H9 (cell line): ENCODE results near the gene DOHH. TPM values are rescaled to one million over a fixed set of nuclear protein-coding genes. Genes with fewer than 3 reads are reported as not detected.

ENCODE experiments used
- DNase-seq: peaks from one replicate; pipeline ENCODE4 v3.0.0-alpha.2; 2017
- H2AFZ ChIP-seq: one replicate; pipeline ENCODE4 v1.6.1; 2013; ENCODE audit warnings: mild to moderate bottlenecking, low read length, control low read depth, moderate library complexity
- H2AK5ac ChIP-seq: 2 replicates; pipeline ENCODE4 v1.6.1; 2013; ENCODE audit warnings: low read length, control low read depth, mixed read lengths; ENCODE audit not compliant: insufficient read length
- H2BK120ac ChIP-seq: one replicate; pipeline ENCODE4 v1.6.1; 2013; ENCODE audit warnings: low read depth, mild to moderate bottlenecking, low read length, control low read depth, inconsistent platforms; ENCODE audit not compliant: poor library complexity, severe bottlenecking
- H2BK12ac ChIP-seq: 2 replicates; pipeline ENCODE4 v1.6.1; 2013; ENCODE audit warnings: low read length, control low read depth, mixed read lengths, low read depth; ENCODE audit not compliant: insufficient read length
- H2BK15ac ChIP-seq: 2 replicates; pipeline ENCODE4 v1.6.1; 2013; ENCODE audit warnings: low read depth, low read length, control low read depth
- H2BK20ac ChIP-seq: one replicate; pipeline ENCODE4 v1.6.1; 2013; ENCODE audit warnings: low read depth, mild to moderate bottlenecking, low read length, control low read depth, inconsistent platforms; ENCODE audit not compliant: poor library complexity, severe bottlenecking
- H2BK5ac ChIP-seq: 2 replicates; pipeline ENCODE4 v1.6.1; 2013; ENCODE audit warnings: low read length, control low read depth, mixed read lengths; ENCODE audit not compliant: insufficient read length
- H3K14ac ChIP-seq: 2 replicates; pipeline ENCODE4 v1.6.1; 2013; ENCODE audit warnings: low read length, control low read depth; ENCODE audit not compliant: insufficient read depth
- H3K18ac ChIP-seq: 2 replicates; pipeline ENCODE4 v1.6.1; 2013; ENCODE audit warnings: low read depth, mild to moderate bottlenecking, mixed read lengths, low read length, control low read depth; ENCODE audit not compliant: insufficient read length
- H3K23ac ChIP-seq: 2 replicates; pipeline ENCODE4 v1.6.1; 2013; ENCODE audit warnings: low read length, control low read depth, mixed read lengths, low read depth; ENCODE audit not compliant: insufficient read length
- H3K23me2 ChIP-seq: 2 replicates; pipeline ENCODE4 v1.6.1; 2013; ENCODE audit warnings: low read depth, mild to moderate bottlenecking, mixed read lengths, low read length, control low read depth; ENCODE audit not compliant: insufficient read length, poor library complexity, severe bottlenecking
- H3K27ac ChIP-seq: 2 replicates; pipeline ENCODE4 v1.5.1; 2013; ENCODE audit warnings: low read length, control low read depth, mixed read lengths, low read depth; ENCODE audit not compliant: insufficient read length
- H3K27me3 ChIP-seq: 2 replicates; pipeline ENCODE4 v1.6.1; 2013; ENCODE audit warnings: low read length, control low read depth, inconsistent platforms; ENCODE audit not compliant: insufficient read depth
- H3K4ac ChIP-seq: 2 replicates; pipeline ENCODE4 v1.6.1; 2013; ENCODE audit warnings: low read depth, mild to moderate bottlenecking, control low read depth, inconsistent platforms, low read length, moderate library complexity
- H3K4me1 ChIP-seq: 2 replicates; pipeline ENCODE4 v1.6.1; 2013; ENCODE audit warnings: low read length, control low read depth, inconsistent platforms; ENCODE audit not compliant: insufficient read depth
- H3K4me2 ChIP-seq: 2 replicates; pipeline ENCODE4 v1.6.1; 2013; ENCODE audit warnings: low read length, control low read depth, mixed read lengths; ENCODE audit not compliant: insufficient read length, insufficient read depth
- H3K56ac ChIP-seq: 2 replicates; pipeline ENCODE4 v1.6.1; 2013; ENCODE audit warnings: low read depth, mild to moderate bottlenecking, mixed read lengths, low read length, control low read depth; ENCODE audit not compliant: insufficient read length
- H3K79me1 ChIP-seq: 2 replicates; pipeline ENCODE4 v1.6.1; 2013; ENCODE audit warnings: low read depth, mild to moderate bottlenecking, moderate library complexity, low read length, control low read depth, inconsistent platforms; ENCODE audit not compliant: insufficient read depth, poor library complexity, severe bottlenecking
- H3K79me2 ChIP-seq: 2 replicates; pipeline ENCODE4 v1.6.1; 2013; ENCODE audit warnings: low read length, control low read depth, inconsistent platforms; ENCODE audit not compliant: insufficient read depth
- H3K9ac ChIP-seq: 2 replicates; pipeline ENCODE4 v1.6.1; 2013; ENCODE audit warnings: low read length, control low read depth, mixed read lengths; ENCODE audit not compliant: insufficient read length; ENCODE audit errors: extremely low read depth
- H3K9me3 ChIP-seq: one replicate; pipeline ENCODE4 v1.6.1; 2013; ENCODE audit warnings: low read depth, low read length, inconsistent platforms; ENCODE audit not compliant: control insufficient read depth
- H3T11ph ChIP-seq: one replicate; pipeline ENCODE4 v1.6.1; 2013; ENCODE audit warnings: mild to moderate bottlenecking, low read length, control low read depth, inconsistent platforms
- H4K20me1 ChIP-seq: one replicate; pipeline ENCODE4 v1.6.1; 2013; ENCODE audit not compliant: control insufficient read depth, insufficient read length, insufficient read depth
- H4K5ac ChIP-seq: 2 replicates; pipeline ENCODE4 v1.6.1; 2013; ENCODE audit warnings: low read depth, mild to moderate bottlenecking, mixed read lengths, low read length, control low read depth; ENCODE audit not compliant: insufficient read length
- H4K8ac ChIP-seq: replicated peaks from 2 replicates; pipeline ENCODE4 v1.6.1; 2013; ENCODE audit warnings: low read length, control low read depth, mixed read lengths, low read depth; ENCODE audit not compliant: insufficient read length
- H4K91ac ChIP-seq: 2 replicates; pipeline ENCODE4 v1.6.1; 2013; ENCODE audit warnings: low read depth, mild to moderate bottlenecking, moderate library complexity, mixed read lengths, low read length, control low read depth; ENCODE audit not compliant: insufficient read length
- H3K27ac Mint-ChIP-seq, 3 experiments: 2 replicates in 2 of 3; 3 replicates in 1 of 3; pipeline ENCODE4 v1.8.0; 2020 to 2021; ENCODE audit warnings: mixed read lengths in 3 of 3, mild to moderate bottlenecking in 1 of 3, moderate library complexity in 1 of 3
- H3K27me3 Mint-ChIP-seq: 2 replicates; pipeline ENCODE4 v1.8.0; 2021; ENCODE audit warnings: low read depth, mild to moderate bottlenecking, moderate library complexity, mixed read lengths
- H3K36me3 Mint-ChIP-seq, 3 experiments: 2 replicates in 2 of 3; 3 replicates in 1 of 3; pipeline ENCODE4 v1.8.0; 2020 to 2021; ENCODE audit warnings: low read depth in 3 of 3, mixed read lengths in 3 of 3; ENCODE audit not compliant: insufficient read depth in 1 of 3
- H3K4me1 Mint-ChIP-seq, 2 experiments: 2 replicates each; pipeline ENCODE4 v1.8.0; 2020; ENCODE audit warnings: mixed read lengths in 2 of 2
- H3K4me3 Mint-ChIP-seq, 2 experiments: 2 replicates in 1 of 2; 3 replicates in 1 of 2; pipeline ENCODE4 v1.8.0; 2020 to 2021; ENCODE audit warnings: mild to moderate bottlenecking in 2 of 2, mixed read lengths in 2 of 2, moderate library complexity in 1 of 2
- H3K9me3 Mint-ChIP-seq, 2 experiments: 2 replicates in 1 of 2; 3 replicates in 1 of 2; pipeline ENCODE4 v1.8.0; 2020; ENCODE audit warnings: mild to moderate bottlenecking in 2 of 2, mixed read lengths in 2 of 2, moderate library complexity in 1 of 2
- CTCF ChIP-seq: fragments of 200-600 bp; sonication (generic); conservative IDR thresholded peaks from 3 replicates; pipeline ENCODE4 v1.8.0; 2021; ENCODE audit warnings: antibody characterized with exemption, mild to moderate bottlenecking
- WGBS: extraction: QIAGEN DNeasy Blood & Tissue Kit; methylation state at CpG from one replicate; pipeline ENCODE4 v1.1.7; 2013; ENCODE audit warnings: missing lambda C conversion rate, low lambda C conversion rate, mixed read lengths; ENCODE audit not compliant: insufficient read length; ENCODE audit errors: extremely low coverage; 5-methylcytosine and 5-hydroxymethylcytosine counted together
- total RNA-seq: library from RNA; stranded (reverse); gene quantifications from 2 replicates; pipeline ENCODE4 v1.2.1, GENCODE V29; 2021

Gene DOHH
- total RNA-seq, 1 experiment from 2014 or later = 16.5 TPM

- H3K36me3 Mint-ChIP-seq = peaks cover 2 to 17% (median 14%) of the 10 kb centered on the region in 3 experiments; a peak in 6 of 7 replicates
- Histone ChIP-seq H2BK5ac (no peak overlapping the region), H4K8ac (no peak overlapping the region), H3K79me1 (no peaks in the 10 kb centered on the region), H3K4me2 (no peak overlapping the region), H3K27ac (no peak overlapping the region), H2AK5ac (no peak overlapping the region), H3K23me2 (no peaks in the 10 kb centered on the region), H2BK12ac (no peak overlapping the region), H3K9me3 (no peaks in the 10 kb centered on the region), H3K4ac (no peak overlapping the region), H3K14ac (no peak overlapping the region), H3K4me1 (no peaks in the 10 kb centered on the region), H3K23ac (no peak overlapping the region), H2BK20ac (no peak overlapping the region), H3K18ac (no peak overlapping the region), H2BK15ac (no peak overlapping the region), H4K20me1 (no peaks in the 10 kb centered on the region), H3K27me3 (no peaks in the 10 kb centered on the region), H4K5ac (no peak overlapping the region), H2AFZ (no peak overlapping the region), H3K56ac (no peak overlapping the region), H3K79me2 (no peaks in the 10 kb centered on the region), H2BK120ac (no peak overlapping the region), H3T11ph (no peak overlapping the region), H4K91ac (no peak overlapping the region), H3K9ac (no peak overlapping the region)
- H3K9me3 Mint-ChIP-seq = no peaks in the 10 kb centered on the region
- H3K27me3 Mint-ChIP-seq = no peaks in the 10 kb centered on the region
- H3K27ac Mint-ChIP-seq = no peak overlapping the region
- WGBS = no CpG with 5 or more reads among the region's 9 CpGs
- no peak for DNase-seq
- H3K4me1 Mint-ChIP-seq = peaks cover 4 to 8% of the 10 kb centered on the region in 2 experiments; a peak in 3 of 4 replicates
- no peak overlapping the region for H3K4me3 Mint-ChIP-seq
- TF ChIP-seq CTCF = no peak
These were observed 43.5 kb upstream of the DOHH start for GRCh38 chr19:3544058-3544376.
